SK-N-MC (cell line): ENCODE measurements around the gene DNAH9.

Experiments
- EZH2 ChIP-seq: fragments of 200-600 bp; sonication (generic); IDR thresholded peaks from one replicate; pipeline ENCODE4 v1.6.1; 2017; ENCODE audit warnings: antibody characterized with exemption
- FOXP2 ChIP-seq: optimal IDR thresholded peaks from 2 replicates; pipeline ENCODE3; 2011; ENCODE audit warnings: mild to moderate bottlenecking, moderate library complexity; ENCODE audit not compliant: insufficient read depth; ENCODE audit errors: extremely low read length, control extremely low read depth
- POLR2AphosphoS5 ChIP-seq: IDR thresholded peaks from 2 replicates; pipeline ENCODE4 v1.6.1; 2012; ENCODE audit warnings: mild to moderate bottlenecking, low read depth, low read length, borderline replicate concordance

DNA sequence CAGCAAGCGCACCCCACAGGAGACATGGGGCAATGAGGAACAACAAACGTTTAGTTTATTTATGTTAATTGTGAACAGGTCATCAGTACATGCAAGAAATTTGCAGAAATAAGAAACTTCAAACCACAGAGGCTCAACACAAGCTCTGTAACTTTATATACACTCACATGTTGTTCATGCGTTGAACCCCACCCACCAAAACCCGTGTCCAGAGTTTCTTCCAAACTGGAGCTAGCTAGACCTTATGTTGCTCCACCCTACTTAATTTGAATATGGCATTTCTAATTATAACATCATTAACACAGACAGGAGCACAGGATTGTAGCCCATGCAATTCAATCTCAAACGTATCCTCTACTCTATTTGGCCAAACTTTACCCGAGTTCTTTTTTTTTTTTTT, 206.9 kb downstream of the DNAH9 start:
- TF ChIP-seq EZH2 (no peak), FOXP2 (no peak), POLR2AphosphoS5 (no peak)
